Right atrium auricular region (tissue), 2 donors: Measurements from ENCODE around the gene DDHD1. TPM values are rescaled to one million over a fixed set of nuclear protein-coding genes. Genes with fewer than 3 reads are reported as not detected.

ENCODE experiments used
- DNase-seq: peaks from one replicate; pipeline ENCODE4 v3.0.0-alpha.2; 2019; ENCODE audit warnings: low spot score
- H3K27ac ChIP-seq, 2 donors: fragments of 200-600 bp; sonication (generic); 1 replicate in 1 of 2; 2 replicates in 1 of 2; pipeline ENCODE4 v1.5.1; 2016 to 2019
- H3K27me3 ChIP-seq, 2 donors: fragments of 200-600 bp; sonication (generic); one replicate each; pipeline versions ENCODE4 v1.5.1 to v1.6.0; 2017 to 2019
- H3K36me3 ChIP-seq: fragments of 200-600 bp; sonication (generic); one replicate; pipeline ENCODE4 v1.5.1; 2016
- H3K4me1 ChIP-seq, 2 donors: fragments of 200-600 bp; sonication (generic); one replicate each; pipeline versions ENCODE4 v1.5.1 to v1.6.0; 2017 to 2019
- H3K4me3 ChIP-seq, 2 donors: fragments of 200-600 bp; sonication (generic); 1 replicate in 1 of 2; 2 replicates in 1 of 2; pipeline ENCODE4 v1.5.1; 2017 to 2019; ENCODE audit warnings: mild to moderate bottlenecking in 1 of 2, moderate library complexity in 1 of 2
- H3K9me3 ChIP-seq, 2 donors: fragments of 200-600 bp; sonication (generic); one replicate each; pipeline ENCODE4 v1.5.1; 2019
- total RNA-seq, 2 donors: library from RNA; depleted of rRNA; stranded (reverse); fragments of >200 nt; gene quantifications; one replicate each; pipeline ENCODE4 v1.1.0, GENCODE V29; 2016
- TF ChIP-seq, protein P1 (sequence below), 2 donors: fragments of 200-600 bp; sonication (generic); IDR thresholded peaks; one replicate each; pipeline ENCODE4 v1.5.1; 2019; ENCODE audit warnings: antibody characterized with exemption in 2 of 2

DDHD1 gene
- total RNA-seq, 2 donors from 2014 or later: 6.9 to 8.6 TPM

DNA sequence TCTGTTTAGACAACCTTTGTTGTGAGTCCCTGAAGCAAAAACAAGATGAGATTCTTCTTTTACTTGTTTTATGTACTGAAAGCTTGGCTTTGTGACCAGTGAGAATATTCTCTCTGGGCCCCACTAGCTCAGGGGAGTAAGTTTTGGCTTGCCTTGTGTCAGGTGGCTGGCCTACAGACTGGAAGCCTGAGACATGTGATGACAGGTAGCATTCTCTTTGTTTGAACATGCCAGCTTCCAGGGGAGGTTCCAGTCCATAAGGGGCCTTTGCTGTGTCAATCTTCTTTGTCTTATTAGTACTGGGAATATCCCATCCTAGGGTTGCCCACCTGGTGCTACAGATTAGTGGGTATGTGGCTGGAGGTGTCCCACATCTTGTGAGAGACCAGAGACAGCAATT lies 136.2 kb downstream of the DDHD1 start:
- Histone ChIP-seq H3K9me3 (no peaks in the 10 kb centered on the region), H3K27me3 (no peaks in the 10 kb centered on the region), H3K36me3 (no peaks in the 10 kb centered on the region), H3K27ac (no peak overlapping the region), H3K4me1 (no peaks in the 10 kb centered on the region), H3K4me3 (no peak overlapping the region)
- no peak for DNase-seq
- TF ChIP-seq, protein P1, sequence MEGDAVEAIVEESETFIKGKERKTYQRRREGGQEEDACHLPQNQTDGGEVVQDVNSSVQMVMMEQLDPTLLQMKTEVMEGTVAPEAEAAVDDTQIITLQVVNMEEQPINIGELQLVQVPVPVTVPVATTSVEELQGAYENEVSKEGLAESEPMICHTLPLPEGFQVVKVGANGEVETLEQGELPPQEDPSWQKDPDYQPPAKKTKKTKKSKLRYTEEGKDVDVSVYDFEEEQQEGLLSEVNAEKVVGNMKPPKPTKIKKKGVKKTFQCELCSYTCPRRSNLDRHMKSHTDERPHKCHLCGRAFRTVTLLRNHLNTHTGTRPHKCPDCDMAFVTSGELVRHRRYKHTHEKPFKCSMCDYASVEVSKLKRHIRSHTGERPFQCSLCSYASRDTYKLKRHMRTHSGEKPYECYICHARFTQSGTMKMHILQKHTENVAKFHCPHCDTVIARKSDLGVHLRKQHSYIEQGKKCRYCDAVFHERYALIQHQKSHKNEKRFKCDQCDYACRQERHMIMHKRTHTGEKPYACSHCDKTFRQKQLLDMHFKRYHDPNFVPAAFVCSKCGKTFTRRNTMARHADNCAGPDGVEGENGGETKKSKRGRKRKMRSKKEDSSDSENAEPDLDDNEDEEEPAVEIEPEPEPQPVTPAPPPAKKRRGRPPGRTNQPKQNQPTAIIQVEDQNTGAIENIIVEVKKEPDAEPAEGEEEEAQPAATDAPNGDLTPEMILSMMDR (IDR thresholded peaks at IDR 0.05): no peak

DNA sequence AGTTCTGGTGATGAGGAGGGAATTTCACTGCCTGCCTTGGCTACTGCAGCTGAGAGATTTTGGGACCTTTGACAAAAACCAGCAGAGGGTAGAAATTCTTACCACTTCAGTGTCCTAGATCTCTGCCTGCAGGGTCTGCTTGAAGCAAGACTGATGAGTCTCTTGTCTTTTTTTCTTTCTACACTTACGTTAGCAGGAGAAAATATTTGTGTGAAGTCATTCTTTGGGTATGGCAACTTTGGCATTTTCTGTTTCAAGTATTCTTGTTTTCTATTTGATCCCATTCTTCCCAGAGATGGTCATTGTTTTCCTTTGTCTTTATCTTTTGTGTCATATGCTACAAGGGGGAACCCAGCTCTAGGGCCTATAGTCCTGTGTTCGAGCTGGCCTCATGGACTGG lies 136.6 kb downstream of the DDHD1 start:
- no peak for DNase-seq
- TF ChIP-seq, protein P1 (IDR thresholded peaks at IDR 0.05): no peak

DNA sequence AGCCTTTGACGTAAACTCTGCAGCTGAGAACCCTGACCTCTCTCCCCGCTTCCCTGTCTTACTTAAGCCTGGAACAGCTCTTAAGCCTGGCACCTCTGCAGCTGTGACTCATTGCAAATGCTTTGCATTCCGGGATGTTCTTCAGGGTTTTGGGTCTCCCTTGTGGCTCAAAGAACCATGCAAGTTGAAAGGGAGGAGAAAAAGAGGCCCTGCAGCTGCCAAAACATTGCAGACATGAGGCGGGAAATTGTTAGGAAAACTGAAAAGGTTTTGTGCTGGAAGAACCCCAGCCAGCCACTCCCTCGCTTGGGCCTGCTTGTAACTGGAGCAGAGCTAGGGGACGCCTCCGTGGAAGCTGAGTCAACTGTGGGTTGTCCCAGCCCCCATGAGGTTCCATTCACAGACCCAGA lies 142.1 kb downstream of the DDHD1 start:
- H3K27ac ChIP-seq: peak overlapping the region; percentile 33 to 68
- no peaks in the 10 kb centered on the region for H3K36me3 ChIP-seq
- no peaks in the 10 kb centered on the region for H3K9me3 ChIP-seq
- no peak overlapping the region for H3K4me3 ChIP-seq
- TF ChIP-seq, protein P1 (IDR thresholded peaks at IDR 0.05): no peak
- peak; percentile 92 for DNase-seq
- peaks cover 0 to 16% of the 10 kb centered on the region in 2 donors for H3K4me1 ChIP-seq
- H3K27me3 ChIP-seq: no peaks in the 10 kb centered on the region

More for the DNA sequence above, 136.6 kb downstream of the DDHD1 start:
- Histone ChIP-seq H3K27ac (no peak overlapping the region), H3K9me3 (no peaks in the 10 kb centered on the region), H3K4me1 (peaks cover 0 to 4% of the 10 kb centered on the region in 2 donors), H3K4me3 (no peak overlapping the region), H3K27me3 (no peaks in the 10 kb centered on the region), H3K36me3 (no peaks in the 10 kb centered on the region)

GRCh38 chr14:53010193-53011040 lies 142.7 kb downstream of the DDHD1 start:
- no peak for DNase-seq
- H3K9me3 ChIP-seq: no peaks in the 10 kb centered on the region
- H3K36me3 ChIP-seq: no peaks in the 10 kb centered on the region
- H3K27me3 ChIP-seq: no peaks in the 10 kb centered on the region
- H3K4me3 ChIP-seq: no peak overlapping the region
- H3K27ac ChIP-seq: peak overlapping the region; percentile 33 to 68
- H3K4me1 ChIP-seq: peaks cover 0 to 16% of the 10 kb centered on the region in 2 donors
- TF ChIP-seq, protein P1 (IDR thresholded peaks at IDR 0.05): no peak

GRCh38 chr14:53006931-53007562 lies 146.1 kb downstream of the DDHD1 start:
- H3K36me3 ChIP-seq: no peaks in the 10 kb centered on the region
- H3K27me3 ChIP-seq: no peaks in the 10 kb centered on the region
- TF ChIP-seq, protein P1 (IDR thresholded peaks at IDR 0.05): no peak
- no peak overlapping the region for H3K27ac ChIP-seq
- H3K9me3 ChIP-seq: no peaks in the 10 kb centered on the region
- no peak for DNase-seq
- no peak overlapping the region for H3K4me3 ChIP-seq
- peaks cover 0 to 22% of the 10 kb centered on the region in 2 donors for H3K4me1 ChIP-seq
